Activated CD8-positive, alpha-beta memory T cell treated with anti-CD3 and anti-CD28 coated beads, Interleukin-2, amount 10 ng/mL, durations not matched to agents 7 days and 5 days (primary cell): ENCODE data around the gene STAMBPL1. TPM values are rescaled to one million over a fixed set of nuclear protein-coding genes. Genes with fewer than 3 reads are reported as not detected.

Experiments
- ATAC-seq: fragments of 150-1000 bp; cut with Tn5 transposase; one replicate; pipeline ENCODE4 v1.10.0; 2021; ENCODE audit warnings: moderate library complexity
- CTCF ChIA-PET: fragments of 350-600 bp; sonication (Branson Sonifier 250); formaldehyde crosslinking; loops from one replicate; lab custom pipeline; 2021; ENCODE audit warnings: antibody characterized with exemption; lab: Charles Lee
- DNase-seq: peaks from one replicate; pipeline ENCODE4 v3.0.0-alpha.2; 2020
- H3K27ac Mint-ChIP-seq: one replicate; pipeline ENCODE4 v1.8.0; 2021; ENCODE audit warnings: mild to moderate bottlenecking, mixed read lengths
- H3K27me3 Mint-ChIP-seq: one replicate; pipeline ENCODE4 v1.8.0; 2021; ENCODE audit warnings: mixed read lengths
- H3K36me3 Mint-ChIP-seq: one replicate; pipeline ENCODE4 v1.8.0; 2021; ENCODE audit warnings: mild to moderate bottlenecking, mixed read lengths
- H3K4me1 Mint-ChIP-seq: one replicate; pipeline ENCODE4 v1.8.0; 2021; ENCODE audit warnings: mixed read lengths
- H3K4me3 Mint-ChIP-seq: one replicate; pipeline ENCODE4 v1.8.0; 2021; ENCODE audit warnings: mild to moderate bottlenecking, moderate library complexity, mixed read lengths
- H3K9me3 Mint-ChIP-seq: one replicate; pipeline ENCODE4 v1.8.0; 2022; ENCODE audit warnings: low read depth, mixed read lengths
- total RNA-seq, 2 experiments: library from RNA; stranded (reverse); gene quantifications; one replicate each; pipeline ENCODE4 v1.2.3, GENCODE V29; 2021

The STAMBPL1 gene
- total RNA-seq, 2 experiments from 2014 or later = 29.2 to 53.0 TPM

GRCh38 chr10:88841316-88842111 is 38.5 kb upstream of the STAMBPL1 start:
- no peaks in the 10 kb centered on the region for H3K9me3 Mint-ChIP-seq
- DNase-seq = no peak
- peaks cover 15% of the 10 kb centered on the region for H3K27me3 Mint-ChIP-seq
- ATAC-seq = peak; percentile 30
- H3K4me3 Mint-ChIP-seq = no peak overlapping the region
- H3K36me3 Mint-ChIP-seq = peaks cover 9% of the 10 kb centered on the region
- no peak overlapping the region for H3K27ac Mint-ChIP-seq
- CTCF ChIA-PET = interaction anchor here (0.8 to 1.5 kb wide), 3 partner anchors 13 to 93 kb away, joined by 3 to 4 read pairs (median 3); no protein-coding TSS in a partner anchor
- peaks cover 17% of the 10 kb centered on the region for H3K4me1 Mint-ChIP-seq

DNA sequence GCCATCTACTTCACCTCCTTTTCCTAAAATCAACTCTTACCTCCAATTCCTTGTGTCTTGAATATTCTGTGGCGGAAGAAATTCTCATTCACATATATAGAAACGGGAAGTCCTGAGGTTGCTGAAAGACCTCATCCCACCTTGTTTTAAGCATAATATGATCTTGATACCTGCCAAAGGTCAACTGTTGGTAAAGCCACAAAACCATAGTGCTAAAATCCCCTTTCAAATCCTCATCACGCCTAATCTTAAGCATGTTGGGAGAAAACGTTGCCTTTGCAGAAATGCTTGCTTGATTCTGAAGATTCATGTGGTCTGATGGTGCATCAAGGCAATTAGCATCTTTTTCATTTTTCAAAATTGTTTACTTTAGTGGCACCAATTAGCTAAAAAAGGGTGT is 36.9 kb upstream of the STAMBPL1 start:
- ATAC-seq (no peak), DNase-seq (no peak)
- H3K27ac Mint-ChIP-seq = no peak overlapping the region
- H3K9me3 Mint-ChIP-seq = no peaks in the 10 kb centered on the region
- CTCF ChIA-PET = interaction anchor here (1.4 kb wide), 1 partner anchor 12 kb away, joined by 3 read pairs; no protein-coding TSS in a partner anchor
- no peak overlapping the region for H3K4me3 Mint-ChIP-seq
- peaks cover 12% of the 10 kb centered on the region for H3K36me3 Mint-ChIP-seq
- peaks cover 23% of the 10 kb centered on the region for H3K4me1 Mint-ChIP-seq
- H3K27me3 Mint-ChIP-seq = peaks cover 15% of the 10 kb centered on the region

- peak overlapping the region; percentile 77 for H3K27ac Mint-ChIP-seq
Observed at GRCh38 chr10:88848499-88848898, 31.5 kb upstream of the STAMBPL1 start.

GRCh38 chr10:88849234-88849633 is 30.8 kb upstream of the STAMBPL1 start:
- H3K27me3 Mint-ChIP-seq = peaks cover 7% of the 10 kb centered on the region
- peaks cover 12% of the 10 kb centered on the region for H3K36me3 Mint-ChIP-seq
- H3K9me3 Mint-ChIP-seq = no peaks in the 10 kb centered on the region
- CTCF ChIA-PET = interaction anchor here (0.7 to 1.3 kb wide), 4 partner anchors 9 to 181 kb away, joined by 3 to 8 read pairs (median 4); no protein-coding TSS in a partner anchor
- peaks cover 32% of the 10 kb centered on the region for H3K4me1 Mint-ChIP-seq
- peak; percentile 63 for ATAC-seq
- DNase-seq = no peak
- H3K4me3 Mint-ChIP-seq = no peak overlapping the region
- H3K27ac Mint-ChIP-seq = peak overlapping the region; percentile 39

More at GRCh38 chr10:88848499-88848898, 31.5 kb upstream of the STAMBPL1 start:
- H3K4me1 Mint-ChIP-seq = peaks cover 32% of the 10 kb centered on the region
- ATAC-seq = peak; percentile 79
- H3K9me3 Mint-ChIP-seq = no peaks in the 10 kb centered on the region
- peaks cover 11% of the 10 kb centered on the region for H3K27me3 Mint-ChIP-seq
- CTCF ChIA-PET = interaction anchor here (0.6 to 1.3 kb wide), 6 partner anchors 8 to 52 kb away, joined by 3 to 8 read pairs (median 3); partner anchors contain the start of gene STAMBPL1
- no peak for DNase-seq
- H3K4me3 Mint-ChIP-seq = peak overlapping the region; percentile 60
- peaks cover 13% of the 10 kb centered on the region for H3K36me3 Mint-ChIP-seq

DNA sequence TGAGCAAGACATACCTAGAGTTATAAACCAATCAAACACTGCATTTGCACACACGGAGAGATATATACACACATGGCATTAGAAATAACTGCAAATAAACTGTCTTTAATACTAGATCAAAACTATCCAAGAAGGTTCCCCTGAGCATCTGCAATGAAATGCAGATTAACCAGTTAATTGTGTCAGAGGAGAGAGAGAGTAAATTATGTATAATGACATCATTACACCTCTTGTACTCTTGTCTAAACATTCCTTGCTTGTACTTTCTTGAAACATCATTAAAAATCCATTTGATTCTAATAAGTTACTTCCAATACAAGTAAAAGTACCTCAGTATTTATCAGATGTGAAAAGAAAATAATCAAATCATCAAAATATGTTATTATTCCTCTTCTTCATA is 29.3 kb upstream of the STAMBPL1 start:
- Mint-ChIP-seq H3K4me1 (peaks cover 35% of the 10 kb centered on the region), H3K9me3 (no peaks in the 10 kb centered on the region), H3K36me3 (peaks cover 7% of the 10 kb centered on the region), H3K4me3 (no peak overlapping the region), H3K27me3 (no peaks in the 10 kb centered on the region), H3K27ac (no peak overlapping the region)
- no peak for ATAC-seq
- DNase-seq = no peak
- CTCF ChIA-PET = interaction anchor here (4.9 kb wide), 1 partner anchor 15 kb away, joined by 24 read pairs; no protein-coding TSS in a partner anchor

DNA sequence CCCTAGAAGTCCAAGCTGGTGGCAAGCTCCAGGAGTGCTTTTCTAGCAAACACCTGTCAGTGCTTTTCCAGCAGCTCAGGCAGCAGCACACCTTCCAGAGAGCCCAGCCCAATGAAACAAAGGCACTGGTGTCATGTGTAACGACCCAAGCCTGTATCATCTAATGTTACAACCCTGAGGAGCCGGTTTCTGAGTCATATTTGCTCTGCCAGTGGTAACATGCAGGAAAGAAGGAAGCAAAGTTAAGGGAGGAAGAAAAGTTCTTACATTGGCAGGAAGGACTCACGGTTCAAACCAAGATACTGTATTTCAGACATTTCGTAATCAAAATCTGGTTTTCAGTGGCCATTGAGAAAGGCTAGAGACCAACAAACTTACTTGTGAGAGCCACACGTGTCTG is 28.3 kb upstream of the STAMBPL1 start, which contains the start of gene ANKRD22:
Gene ANKRD22 (minus strand): TSS at position 139 of the 400 bp plus-strand sequence. CDS start 237 bp downstream, outside the sequence.
- Mint-ChIP-seq H3K27me3 (no peaks in the 10 kb centered on the region), H3K27ac (no peak within 1 kb of the TSS), H3K4me1 (peaks cover 35% of the 10 kb centered on the region), H3K9me3 (no peaks in the 10 kb centered on the region), H3K4me3 (no peak within 1 kb of the TSS), H3K36me3 (peaks cover 4% of the 10 kb centered on the region)
- CTCF ChIA-PET = interaction anchor here (1.2 to 4.9 kb wide), 2 partner anchors 11 to 16 kb away, joined by 3 to 24 read pairs; no protein-coding TSS in a partner anchor
- ATAC-seq (no peak), DNase-seq (no peak)

DNA sequence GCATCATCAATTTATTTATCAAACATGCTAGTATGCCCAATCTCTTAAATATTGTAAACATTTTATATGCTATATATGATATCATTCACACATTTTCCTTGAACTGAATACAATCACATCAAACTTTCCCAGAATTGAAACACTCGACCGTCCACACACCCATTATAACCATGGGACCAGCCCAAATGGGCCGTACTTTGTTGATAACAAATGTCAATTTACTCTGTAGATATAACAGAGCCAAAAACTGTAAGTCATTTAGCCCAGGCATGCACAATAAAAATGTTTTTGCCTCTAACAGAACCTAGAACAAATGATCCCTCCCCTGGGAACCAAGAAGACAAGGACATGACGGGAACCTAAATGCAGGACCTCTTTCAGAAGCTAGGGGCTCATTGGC is 27.7 kb upstream of the STAMBPL1 start:
- ATAC-seq (no peak), DNase-seq (no peak)
- no peak overlapping the region for H3K27ac Mint-ChIP-seq
- peaks cover 35% of the 10 kb centered on the region for H3K4me1 Mint-ChIP-seq
- CTCF ChIA-PET = interaction anchor here (1.2 to 4.9 kb wide), 3 partner anchors 11 to 17 kb away, joined by 3 to 24 read pairs (median 3); no protein-coding TSS in a partner anchor
- no peak overlapping the region for H3K4me3 Mint-ChIP-seq
- H3K36me3 Mint-ChIP-seq = peaks cover 2% of the 10 kb centered on the region
- H3K9me3 Mint-ChIP-seq = no peaks in the 10 kb centered on the region
- no peaks in the 10 kb centered on the region for H3K27me3 Mint-ChIP-seq

DNA sequence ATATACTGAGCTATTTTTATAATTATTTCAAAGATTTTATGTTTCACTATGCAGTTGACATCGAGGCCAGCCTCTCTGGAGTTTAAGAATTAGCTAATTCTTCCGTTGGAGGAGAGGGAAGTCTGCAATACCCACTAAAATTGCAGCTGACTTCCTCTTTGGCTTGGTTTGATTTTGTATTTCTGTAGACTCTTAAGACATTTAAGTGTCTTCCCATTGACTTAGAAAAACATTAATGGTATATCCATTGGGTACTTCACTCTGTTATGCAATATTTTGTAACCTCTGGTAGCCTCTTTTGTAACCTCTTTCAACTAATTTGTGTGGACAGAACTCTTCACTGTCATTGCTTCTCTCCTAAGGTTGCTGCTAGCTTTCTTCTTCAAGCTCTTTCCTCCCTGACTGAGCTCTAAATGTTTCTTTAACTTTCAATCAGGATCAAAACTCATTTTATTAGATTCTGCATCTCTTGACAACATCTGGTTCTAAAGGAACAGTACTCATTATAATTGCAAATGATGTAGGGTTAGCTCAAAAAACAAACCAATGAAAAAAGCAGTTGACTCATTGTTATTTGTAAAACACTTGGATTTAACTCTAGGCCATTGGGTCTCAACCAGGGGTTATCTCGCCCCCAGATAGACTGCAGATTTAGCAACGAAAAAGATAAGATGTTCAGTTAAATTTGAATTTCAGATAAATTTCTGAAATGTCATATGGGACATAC is 26.7 kb upstream of the STAMBPL1 start:
- Mint-ChIP-seq H3K36me3 (peaks cover 1% of the 10 kb centered on the region), H3K27ac (no peak overlapping the region), H3K9me3 (no peaks in the 10 kb centered on the region), H3K4me1 (peaks cover 29% of the 10 kb centered on the region), H3K4me3 (no peak overlapping the region), H3K27me3 (no peaks in the 10 kb centered on the region)
- DNase-seq (no peak), ATAC-seq (no peak)
- CTCF ChIA-PET = interaction anchor here (1.6 to 4.9 kb wide), 3 partner anchors 13 to 79 kb away, joined by 3 to 24 read pairs (median 7); no protein-coding TSS in a partner anchor

- Mint-ChIP-seq H3K4me1 (peaks cover 26% of the 10 kb centered on the region), H3K27ac (no peak overlapping the region), H3K27me3 (no peaks in the 10 kb centered on the region), H3K9me3 (no peaks in the 10 kb centered on the region), H3K36me3 (no peaks in the 10 kb centered on the region), H3K4me3 (no peak overlapping the region)
- ATAC-seq (no peak), DNase-seq (no peak)
- CTCF ChIA-PET = interaction anchor here (1.7 to 4.9 kb wide), 3 partner anchors 12 to 78 kb away, joined by 3 to 24 read pairs (median 7); no protein-coding TSS in a partner anchor
Observed at GRCh38 chr10:88854684-88855083, 25.4 kb upstream of the STAMBPL1 start.

DNA sequence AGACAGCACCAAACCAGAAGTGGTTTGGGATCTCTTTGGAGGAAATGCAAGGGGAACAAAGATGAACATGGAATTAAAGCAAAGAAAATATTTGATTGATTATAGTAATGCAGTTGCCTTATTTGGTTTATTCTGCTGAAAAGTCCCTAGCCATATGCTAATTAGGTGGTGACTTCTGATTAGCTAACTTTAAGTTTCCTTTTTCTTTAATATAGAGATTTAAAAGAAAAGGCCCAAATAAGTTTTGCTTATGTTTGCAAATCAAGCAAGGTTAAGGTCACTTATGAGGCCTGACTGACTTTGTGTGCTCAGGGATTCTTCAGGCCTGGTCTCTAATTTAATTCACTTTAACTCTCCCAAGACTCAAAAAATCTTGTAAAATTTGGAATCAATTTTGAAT is 22.2 kb upstream of the STAMBPL1 start:
- no peaks in the 10 kb centered on the region for H3K36me3 Mint-ChIP-seq
- ATAC-seq = no peak
- DNase-seq = no peak
- no peaks in the 10 kb centered on the region for H3K27me3 Mint-ChIP-seq
- H3K4me3 Mint-ChIP-seq = no peak overlapping the region
- H3K27ac Mint-ChIP-seq = no peak overlapping the region
- H3K4me1 Mint-ChIP-seq = peaks cover 24% of the 10 kb centered on the region
- CTCF ChIA-PET = no interaction called here
- no peaks in the 10 kb centered on the region for H3K9me3 Mint-ChIP-seq

GRCh38 chr10:88858491-88858890 is 21.6 kb upstream of the STAMBPL1 start:
- no peaks in the 10 kb centered on the region for H3K9me3 Mint-ChIP-seq
- peaks cover 5% of the 10 kb centered on the region for H3K27me3 Mint-ChIP-seq
- CTCF ChIA-PET = no interaction called here
- no peak overlapping the region for H3K27ac Mint-ChIP-seq
- ATAC-seq (no peak), DNase-seq (no peak)
- H3K4me3 Mint-ChIP-seq = no peak overlapping the region
- H3K4me1 Mint-ChIP-seq = peaks cover 21% of the 10 kb centered on the region
- H3K36me3 Mint-ChIP-seq = no peaks in the 10 kb centered on the region

DNA sequence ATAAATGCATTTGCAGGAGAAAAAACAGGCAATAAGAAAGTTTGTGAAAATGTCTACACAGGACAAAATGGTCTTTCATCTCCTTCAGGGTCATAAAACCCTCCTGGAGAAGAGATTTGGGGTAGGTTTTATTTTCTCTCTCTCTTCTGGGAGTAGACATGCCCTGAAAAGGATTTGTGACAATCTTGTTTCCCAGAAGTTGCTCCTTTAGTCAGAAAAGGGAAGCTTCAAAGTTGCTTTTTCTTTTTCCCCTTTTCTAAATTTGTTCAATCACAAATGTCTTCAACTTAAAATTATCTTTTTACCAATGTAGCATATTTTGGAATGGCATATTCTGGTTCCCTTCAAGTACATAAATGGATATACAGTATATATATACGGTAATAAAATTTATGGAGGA is 19.0 kb upstream of the STAMBPL1 start:
- DNase-seq (no peak), ATAC-seq (no peak)
- Mint-ChIP-seq H3K27ac (no peak overlapping the region), H3K4me1 (peaks cover 18% of the 10 kb centered on the region), H3K36me3 (no peaks in the 10 kb centered on the region), H3K4me3 (no peak overlapping the region), H3K27me3 (peaks cover 5% of the 10 kb centered on the region), H3K9me3 (no peaks in the 10 kb centered on the region)
- CTCF ChIA-PET = interaction anchor here (1.1 kb wide), 1 partner anchor 25 kb away, joined by 5 read pairs; no protein-coding TSS in a partner anchor
